Neural progenitor cell (in vitro differentiated cells): Measurements from ENCODE around the gene POFUT2. TPM values are rescaled to one million over a fixed set of nuclear protein-coding genes. Genes with fewer than 3 reads are reported as not detected.

Experiments
- DNase-seq: peaks from one replicate; pipeline ENCODE4 v3.0.0-alpha.2; 2016; ENCODE audit warnings: low spot score
- H2AFZ ChIP-seq: fragments of 200-600 bp; sonication (generic); replicated peaks from 2 replicates; pipeline ENCODE4 v1.6.1; 2016; ENCODE audit warnings: antibody characterized with exemption
- H3F3A ChIP-seq: fragments of 200-600 bp; sonication (generic); 2 replicates; pipeline ENCODE4 v1.6.1; 2016; ENCODE audit warnings: antibody characterized with exemption, low read depth
- H3K27ac ChIP-seq: fragments of 200-600 bp; sonication (generic); 2 replicates; pipeline ENCODE4 v1.5.1; 2016; ENCODE audit warnings: mild to moderate bottlenecking
- H3K27me3 ChIP-seq: fragments of 200-600 bp; sonication (generic); 2 replicates; pipeline ENCODE4 v1.6.1; 2016; ENCODE audit warnings: mild to moderate bottlenecking, moderate library complexity
- H3K36me3 ChIP-seq: fragments of 200-600 bp; sonication (generic); 2 replicates; pipeline ENCODE4 v1.5.1; 2016
- H3K4me1 ChIP-seq: fragments of 200-600 bp; sonication (generic); 2 replicates; pipeline ENCODE4 v1.6.1; 2016; ENCODE audit warnings: mixed run types
- H3K4me2 ChIP-seq: fragments of 200-600 bp; sonication (generic); 2 replicates; pipeline ENCODE4 v1.6.1; 2016
- H3K4me3 ChIP-seq: fragments of 200-600 bp; sonication (generic); 2 replicates; pipeline ENCODE4 v1.5.1; 2016
- H3K79me2 ChIP-seq: fragments of 200-600 bp; sonication (generic); 2 replicates; pipeline ENCODE4 v1.6.1; 2016; ENCODE audit warnings: low read depth
- H3K9ac ChIP-seq: fragments of 200-600 bp; sonication (generic); 2 replicates; pipeline ENCODE4 v1.6.1; 2016
- H3K9me3 ChIP-seq: fragments of 200-600 bp; sonication (generic); 2 replicates; pipeline ENCODE4 v1.5.1; 2016; ENCODE audit warnings: low read depth
- H4K20me1 ChIP-seq: fragments of 200-600 bp; sonication (generic); 2 replicates; pipeline ENCODE4 v1.6.1; 2016; ENCODE audit warnings: low read depth
- H3K27ac Mint-ChIP-seq: 3 replicates; pipeline ENCODE4 v1.8.0; 2021; ENCODE audit warnings: mixed read lengths
- H3K27me3 Mint-ChIP-seq: 2 replicates; pipeline ENCODE4 v1.8.0; 2022; ENCODE audit warnings: low read depth, mild to moderate bottlenecking, inconsistent platforms, moderate library complexity, mixed read lengths; ENCODE audit not compliant: insufficient read depth
- H3K36me3 Mint-ChIP-seq: 3 replicates; pipeline ENCODE4 v1.8.0; 2021; ENCODE audit warnings: mixed read lengths
- H3K4me1 Mint-ChIP-seq: 3 replicates; pipeline ENCODE4 v1.8.0; 2021; ENCODE audit warnings: mixed read lengths
- H3K4me3 Mint-ChIP-seq: 3 replicates; pipeline ENCODE4 v1.8.0; 2021; ENCODE audit warnings: mild to moderate bottlenecking, moderate library complexity, mixed read lengths
- H3K9me3 Mint-ChIP-seq: 3 replicates; pipeline ENCODE4 v1.8.0; 2020; ENCODE audit warnings: mixed read lengths
- CTCF ChIP-seq: fragments of 200-600 bp; sonication (generic); IDR thresholded peaks from 2 replicates; pipeline ENCODE4 v1.5.1; 2017; ENCODE audit warnings: antibody characterized with exemption, mild to moderate bottlenecking
- EZH2 ChIP-seq: fragments of 200-600 bp; sonication (generic); IDR thresholded peaks from 2 replicates; pipeline ENCODE4 v1.6.1; 2017; ENCODE audit warnings: antibody characterized with exemption, mild to moderate bottlenecking, moderate library complexity
- EZH2phosphoT487 ChIP-seq: fragments of 200-600 bp; sonication (generic); IDR thresholded peaks from 2 replicates; pipeline ENCODE4 v1.6.1; 2017; ENCODE audit warnings: antibody characterized with exemption
- total RNA-seq: library from RNA; depleted of rRNA; stranded (reverse); fragments of >200 nt; gene quantifications from 2 replicates; pipeline ENCODE4 v1.2.3, GENCODE V29; 2015; ENCODE audit warnings: low replicate concordance

POFUT2 gene
- total RNA-seq, 1 donor from 2014 or later = 28.5 TPM

DNA sequence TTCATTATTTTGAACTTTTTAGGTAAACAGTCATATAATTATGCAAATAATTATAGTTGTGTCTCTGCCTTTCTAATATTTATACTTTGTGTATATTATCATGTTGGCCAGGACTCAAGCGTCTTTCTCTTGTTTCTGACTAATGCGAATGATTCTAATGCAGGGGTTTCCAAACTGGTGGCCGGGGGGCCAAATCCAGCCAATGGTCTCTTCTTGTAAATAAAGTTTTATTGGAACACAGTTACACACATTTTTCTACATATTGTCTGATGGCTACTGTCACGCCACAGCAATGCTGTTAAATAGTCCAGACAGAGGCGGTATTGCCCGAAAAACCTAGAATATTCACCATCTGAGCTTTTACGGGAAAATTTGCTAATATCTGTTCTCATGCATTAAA is 8.9 kb upstream of the POFUT2 start:
- Histone ChIP-seq H3K9me3 (no peaks in the 10 kb centered on the region), H3K36me3 (no peaks in the 10 kb centered on the region), H3K4me3 (no peak overlapping the region), H3K4me1 (peaks cover 22% of the 10 kb centered on the region), H3K27me3 (no peaks in the 10 kb centered on the region), H3K4me2 (no peak overlapping the region), H2AFZ (no peak overlapping the region), H4K20me1 (peaks cover 3% of the 10 kb centered on the region), H3F3A (no peaks in the 10 kb centered on the region), H3K27ac (no peak overlapping the region), H3K9ac (no peak overlapping the region), H3K79me2 (peaks cover 5% of the 10 kb centered on the region)
- Mint-ChIP-seq H3K36me3 (peaks cover 6% of the 10 kb centered on the region), H3K27me3 (peaks cover 5% of the 10 kb centered on the region), H3K4me3 (no peak overlapping the region), H3K27ac (no peak overlapping the region), H3K9me3 (peaks cover 16% of the 10 kb centered on the region), H3K4me1 (peaks cover 35% of the 10 kb centered on the region)
- no peak for TF ChIP-seq EZH2
- no peak for TF ChIP-seq CTCF
- TF ChIP-seq EZH2phosphoT487 = no peak
- DNase-seq = no peak

DNA sequence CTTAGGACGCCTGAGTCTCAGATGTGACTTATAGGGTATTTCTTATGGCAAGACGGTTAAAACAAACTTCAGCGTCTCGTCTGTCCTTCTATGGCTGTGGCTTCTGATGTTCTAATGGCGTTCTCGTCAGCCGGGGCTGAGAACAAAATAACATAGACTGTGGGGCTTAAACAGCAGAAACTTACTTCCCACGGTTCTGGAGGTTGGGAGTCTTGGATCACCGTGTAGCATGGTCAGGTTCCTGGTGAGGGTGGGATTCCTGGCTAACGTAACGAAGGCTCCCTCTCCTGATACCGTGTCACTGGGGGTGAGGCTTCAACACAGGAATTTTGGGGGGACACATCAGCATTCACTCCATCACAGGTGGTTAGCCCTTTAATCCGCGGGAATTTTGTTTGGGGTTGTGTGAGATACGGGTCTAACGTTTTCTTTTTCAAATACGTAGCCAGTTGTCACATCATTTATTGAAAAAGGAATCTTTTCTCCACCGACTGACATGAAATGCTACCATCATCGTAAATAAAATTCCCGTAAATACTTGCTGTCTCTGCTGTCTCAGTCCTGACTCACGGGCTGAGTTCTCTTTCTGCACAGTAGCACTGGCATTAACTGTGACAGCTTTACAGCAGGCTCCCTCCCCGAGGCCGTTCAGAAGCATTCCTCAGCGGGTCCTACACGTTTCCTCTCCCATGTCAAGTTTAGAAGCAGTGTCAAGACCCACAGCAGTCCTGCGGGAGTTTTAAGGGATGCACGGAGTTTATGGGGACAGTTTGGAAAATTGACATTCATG is 8.1 kb upstream of the POFUT2 start:
- Histone ChIP-seq H3K36me3 (no peaks in the 10 kb centered on the region), H2AFZ (no peak overlapping the region), H3K4me2 (no peak overlapping the region), H3K27me3 (no peaks in the 10 kb centered on the region), H3K4me1 (peaks cover 21% of the 10 kb centered on the region), H3K4me3 (no peak overlapping the region), H3K27ac (no peak overlapping the region), H3K9ac (no peak overlapping the region), H3K9me3 (no peaks in the 10 kb centered on the region), H4K20me1 (peaks cover 3% of the 10 kb centered on the region), H3F3A (no peaks in the 10 kb centered on the region), H3K79me2 (peaks cover 5% of the 10 kb centered on the region)
- no peak overlapping the region for H3K4me3 Mint-ChIP-seq
- H3K27me3 Mint-ChIP-seq = peaks cover 5% of the 10 kb centered on the region
- peaks cover 16% of the 10 kb centered on the region for H3K9me3 Mint-ChIP-seq
- DNase-seq = no peak
- H3K36me3 Mint-ChIP-seq = peaks cover 6% of the 10 kb centered on the region
- H3K27ac Mint-ChIP-seq = no peak overlapping the region
- peaks cover 40% of the 10 kb centered on the region for H3K4me1 Mint-ChIP-seq
- TF ChIP-seq CTCF (no peak), EZH2phosphoT487 (no peak), EZH2 (no peak)

- peaks cover 16% of the 10 kb centered on the region for H3K9me3 Mint-ChIP-seq
- Histone ChIP-seq H3K27ac (no peak overlapping the region), H3K4me3 (no peak overlapping the region), H3K9me3 (no peaks in the 10 kb centered on the region), H3K36me3 (no peaks in the 10 kb centered on the region), H3K27me3 (no peaks in the 10 kb centered on the region), H3K9ac (no peak overlapping the region), H3K4me2 (peak overlapping the region; percentile 15), H3K79me2 (peaks cover 5% of the 10 kb centered on the region), H3F3A (peaks cover 4% of the 10 kb centered on the region), H3K4me1 (peaks cover 21% of the 10 kb centered on the region), H2AFZ (no peak overlapping the region), H4K20me1 (peaks cover 3% of the 10 kb centered on the region)
- DNase-seq = no peak
- peak overlapping the region; percentile 93 for H3K27ac Mint-ChIP-seq
- peaks cover 47% of the 10 kb centered on the region for H3K4me1 Mint-ChIP-seq
- TF ChIP-seq EZH2phosphoT487 (no peak), CTCF (no peak), EZH2 (no peak)
- peaks cover 6% of the 10 kb centered on the region for H3K36me3 Mint-ChIP-seq
- peaks cover 5% of the 10 kb centered on the region for H3K27me3 Mint-ChIP-seq
- H3K4me3 Mint-ChIP-seq = peak overlapping the region; percentile 56
These were observed 7.0 kb upstream of the POFUT2 start for GRCh38 chr21:45294509-45295291.
